Measurements from ENCODE around the gene CTSH.

The CTSH gene

GRCh38 chr15:78898540-78898939 lies 46.3 kb downstream of the CTSH start:
- ChIA-PET POLR2A (ENCODE audit: low non-redundant PET) (no interaction called here), CTCF (interaction anchor here (0.7 kb wide), 1 partner anchor 17 kb away, joined by 6 read pairs; no protein-coding TSS in a partner anchor)
- no peak for DNase-seq (ENCODE audit: low spot score)
- H3K27ac ChIP-seq = no peak overlapping the region
- no peak for TF ChIP-seq CTCF (conservative IDR thresholded peaks at IDR 0.05; ENCODE audit: low read depth)

DNA sequence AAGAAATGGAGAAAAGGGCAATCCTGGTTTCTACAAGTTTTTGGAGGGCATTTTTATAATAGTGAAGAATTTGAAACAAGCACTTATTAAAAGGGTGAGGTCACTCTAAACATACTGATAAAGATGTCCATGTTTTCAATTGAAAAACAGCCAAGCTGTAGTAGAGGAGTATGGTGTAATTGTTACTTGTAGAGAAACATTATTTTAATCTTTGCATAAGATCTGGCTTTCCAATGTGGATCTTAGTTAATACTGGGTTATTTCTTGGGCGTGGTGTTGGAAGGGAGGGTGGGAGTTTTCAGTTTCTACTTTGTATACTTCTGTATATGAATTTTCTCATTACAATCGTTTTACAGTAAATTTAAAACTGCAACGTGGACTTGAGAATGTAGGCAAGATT lies 49.4 kb downstream of the CTSH start:
- H3K27ac ChIP-seq = no peak overlapping the region
- ChIA-PET CTCF (interaction anchor here (0.6 to 0.7 kb wide), 2 partner anchors 39 to 249 kb away, joined by 3 read pairs; no protein-coding TSS in a partner anchor), POLR2A (ENCODE audit: low non-redundant PET) (no interaction called here)
- no peak for TF ChIP-seq CTCF (conservative IDR thresholded peaks at IDR 0.05; ENCODE audit: low read depth)
- DNase-seq (ENCODE audit: low spot score) = no peak

GRCh38 chr15:78893538-78893937 lies 51.3 kb downstream of the CTSH start:
- no peak for DNase-seq (ENCODE audit: low spot score)
- no peak overlapping the region for H3K27ac ChIP-seq
- ChIA-PET POLR2A (ENCODE audit: low non-redundant PET) (no interaction called here), CTCF (interaction anchor here (0.8 kb wide), 1 partner anchor 13 kb away, joined by 3 read pairs; no protein-coding TSS in a partner anchor)
- no peak for TF ChIP-seq CTCF (conservative IDR thresholded peaks at IDR 0.05; ENCODE audit: low read depth)

DNA sequence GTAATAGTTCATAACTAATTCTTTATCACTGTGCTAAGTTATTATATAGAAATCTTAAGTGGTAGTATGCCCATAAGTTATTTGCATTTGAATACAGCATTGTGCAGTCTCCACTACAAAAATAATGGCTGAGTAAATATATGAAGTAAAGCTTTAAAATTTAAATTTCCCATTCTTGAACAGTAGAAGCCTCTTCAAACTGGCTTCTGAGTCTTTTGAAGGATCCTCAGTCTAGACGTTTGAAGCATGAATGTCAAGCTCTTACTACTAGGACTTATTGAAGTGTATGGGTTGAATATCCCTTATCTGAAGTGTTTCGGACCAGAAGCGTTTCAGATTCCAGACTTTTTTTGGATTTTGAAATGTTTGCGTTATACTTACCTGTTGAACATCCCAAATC lies 55.8 kb downstream of the CTSH start:
- no peak for DNase-seq (ENCODE audit: low spot score)
- no peak for TF ChIP-seq CTCF (conservative IDR thresholded peaks at IDR 0.05; ENCODE audit: low read depth)
- ChIA-PET CTCF (interaction anchor here (0.5 to 1.1 kb wide), 3 partner anchors 9 to 262 kb away, joined by 3 read pairs; no protein-coding TSS in a partner anchor), POLR2A (ENCODE audit: low non-redundant PET) (no interaction called here)
- no peak overlapping the region for H3K27ac ChIP-seq

DNA sequence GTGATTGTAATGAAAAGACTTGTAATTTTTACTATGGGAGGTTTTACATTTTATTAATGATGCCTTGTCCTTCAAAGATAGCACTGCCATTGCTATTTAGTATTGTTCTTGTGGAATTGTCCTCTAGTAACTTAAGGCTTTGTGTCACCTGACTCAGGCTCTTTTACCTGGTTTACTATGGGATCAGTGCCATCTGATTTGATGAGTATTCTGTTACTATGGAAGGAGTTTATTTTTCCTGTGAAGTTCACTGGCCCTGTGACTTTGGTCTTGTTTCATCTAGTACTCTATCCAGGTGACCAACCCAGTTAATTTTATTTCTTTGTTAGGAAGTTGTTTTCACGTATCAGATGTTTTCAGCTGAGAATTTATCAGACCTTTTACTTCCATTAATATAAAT lies 63.2 kb downstream of the CTSH start:
- ChIA-PET CTCF (interaction anchor here (0.6 kb wide), 1 partner anchor 97 kb away, joined by 3 read pairs; no protein-coding TSS in a partner anchor), POLR2A (ENCODE audit: low non-redundant PET) (no interaction called here)
- DNase-seq (ENCODE audit: low spot score) = no peak
- H3K27ac ChIP-seq = no peak overlapping the region
- no peak for TF ChIP-seq CTCF (conservative IDR thresholded peaks at IDR 0.05; ENCODE audit: low read depth)

GRCh38 chr15:78880813-78881212 lies 64.0 kb downstream of the CTSH start:
- no peak for DNase-seq (ENCODE audit: low spot score)
- POLR2A ChIA-PET (ENCODE audit: low non-redundant PET) = no interaction called here
- TF ChIP-seq CTCF (conservative IDR thresholded peaks at IDR 0.05; ENCODE audit: low read depth) = no peak
- H3K27ac ChIP-seq = no peak overlapping the region
- CTCF ChIA-PET = interaction anchor here (0.6 kb wide), 2 partner anchors 22 to 96 kb away, joined by 3 to 4 read pairs; no protein-coding TSS in a partner anchor

DNA sequence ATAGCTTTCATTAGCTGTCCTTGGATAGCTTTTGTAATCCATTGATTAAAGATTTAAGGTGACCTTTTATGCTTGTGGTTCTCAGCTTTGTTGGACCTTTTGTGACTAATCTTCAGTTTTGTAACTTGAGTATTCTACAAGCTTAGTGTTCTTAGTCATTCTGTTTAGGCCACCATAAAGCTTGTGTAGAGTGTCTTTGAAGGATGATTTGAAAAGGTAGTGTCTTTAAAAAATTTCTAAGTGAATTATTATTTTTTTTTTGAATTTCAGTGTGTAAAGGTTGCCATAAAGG lies 64.7 kb downstream of the CTSH start:
- POLR2A ChIA-PET (ENCODE audit: low non-redundant PET) = no interaction called here
- no peak for DNase-seq (ENCODE audit: low spot score)
- CTCF ChIA-PET = interaction anchor here (0.6 to 1.0 kb wide), 3 partner anchors 9 to 483 kb away, joined by 3 to 5 read pairs (median 3); no protein-coding TSS in a partner anchor
- TF ChIP-seq CTCF (conservative IDR thresholded peaks at IDR 0.05; ENCODE audit: low read depth) = no peak
- no peak overlapping the region for H3K27ac ChIP-seq
